GM21367 (cell line): ENCODE data around the gene MZT2B.
"Not testable (repeated sequence)": the region's sequence is repeated elsewhere in the genome, so short reads cannot be mapped to it uniquely, and the experiment has no call there.

Source experiments
- ATAC-seq: cut with Tn5 transposase; IDR thresholded peaks from one replicate; pipeline ENCODE4 v1.9.1; 2021; ENCODE audit not compliant: unreplicated experiment

Gene MZT2B

DNA sequence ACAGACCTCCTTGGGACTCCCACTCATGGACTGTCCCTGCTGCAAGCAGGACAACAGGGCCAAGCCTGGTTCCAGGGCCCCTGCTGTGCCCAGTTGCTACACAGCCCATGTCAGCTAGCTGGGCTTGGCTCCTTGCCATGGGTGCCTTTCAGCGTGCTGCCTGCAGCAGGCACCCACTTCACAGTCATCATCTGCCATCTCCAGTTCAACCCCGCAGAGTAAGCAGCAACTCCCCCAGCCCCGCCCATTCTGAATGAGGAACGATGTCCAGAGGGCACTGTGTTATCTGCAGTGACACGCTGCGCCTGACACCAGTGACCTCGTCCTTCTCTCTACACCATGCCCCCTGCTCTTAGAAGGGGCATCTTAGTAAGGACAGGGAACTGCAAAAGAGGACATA lies 20.5 kb downstream of the MZT2B start:
- not testable (repeated sequence) for ATAC-seq

DNA sequence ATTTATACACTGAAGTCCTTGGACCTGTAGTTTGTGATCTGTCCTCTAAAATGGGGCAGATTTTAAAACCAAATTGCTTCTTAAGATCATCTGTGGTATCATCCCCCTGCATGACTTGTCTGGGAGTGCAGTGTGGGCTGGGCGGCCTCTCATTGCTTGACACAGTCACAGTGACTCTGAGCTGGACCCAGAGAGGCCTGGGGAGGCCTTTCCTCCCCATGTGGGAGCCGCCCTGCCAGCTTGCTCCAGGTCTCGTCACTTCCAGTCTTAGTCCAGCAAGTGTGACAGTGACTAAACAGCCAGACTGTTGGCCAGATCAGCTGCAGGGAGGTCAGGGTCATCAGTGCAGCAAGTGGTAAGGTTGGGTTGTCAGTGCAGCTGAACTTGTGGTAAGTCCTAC lies 21.1 kb downstream of the MZT2B start:
- ATAC-seq, result not testable (repeated sequence)

DNA sequence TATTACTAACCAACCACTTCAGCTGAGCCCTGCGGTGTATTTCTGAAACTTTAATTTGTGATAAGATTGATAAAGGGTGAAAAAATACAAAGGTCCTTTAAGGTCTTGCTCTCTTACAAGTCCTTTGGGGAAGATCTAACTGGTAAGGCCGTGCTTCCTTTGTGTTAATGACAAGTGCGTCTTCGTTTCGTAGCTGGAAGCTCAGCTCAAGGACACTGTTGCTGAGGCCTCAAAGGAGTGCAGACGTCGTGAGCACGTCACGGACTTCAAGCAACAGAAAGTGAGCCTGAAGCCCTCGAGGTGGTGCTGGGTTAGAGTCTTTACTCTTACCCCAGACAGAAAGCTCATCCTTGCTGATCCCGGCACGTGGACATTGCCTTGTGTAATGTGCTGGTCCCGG lies 25.0 kb downstream of the MZT2B start:
- not testable (repeated sequence) for ATAC-seq

DNA sequence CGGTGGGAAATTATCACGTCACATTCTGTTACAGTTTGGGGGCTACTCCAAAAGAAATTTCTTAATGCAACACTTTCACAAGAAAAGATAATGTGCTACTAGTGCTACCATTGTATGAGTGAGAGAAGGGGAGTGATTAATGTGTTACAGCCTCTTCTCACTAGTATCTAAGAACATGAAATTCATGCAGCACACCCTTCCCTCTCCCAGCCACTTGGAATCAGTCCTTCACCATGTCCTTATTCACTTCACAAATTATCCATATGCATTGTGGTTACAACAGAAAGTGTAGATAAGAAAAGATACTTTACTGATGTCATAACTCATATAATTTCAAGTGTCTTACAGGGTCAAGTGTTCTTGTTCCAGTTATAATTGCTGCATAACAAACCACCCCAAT lies 37.1 kb downstream of the MZT2B start:
- ATAC-seq, result not testable (repeated sequence)

DNA sequence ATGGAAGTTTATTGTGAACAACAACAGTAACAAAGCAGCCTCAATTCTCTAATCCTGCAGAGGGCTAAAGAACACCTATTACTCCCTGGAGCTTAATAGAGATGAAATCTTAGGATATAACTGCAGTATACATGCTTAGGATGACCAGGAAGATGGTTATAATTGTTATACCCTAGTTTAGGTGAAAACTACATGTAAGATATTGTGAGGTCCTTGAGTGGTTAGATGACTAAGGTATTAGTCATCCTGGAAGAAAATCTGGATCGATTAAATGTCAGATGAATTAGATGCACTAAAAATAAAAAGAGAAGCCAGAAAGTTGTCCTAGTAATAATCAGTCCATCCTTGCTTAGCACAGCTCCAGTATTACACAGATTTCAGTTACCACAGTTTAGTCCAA lies 38.4 kb downstream of the MZT2B start:
- not testable (repeated sequence) for ATAC-seq

DNA sequence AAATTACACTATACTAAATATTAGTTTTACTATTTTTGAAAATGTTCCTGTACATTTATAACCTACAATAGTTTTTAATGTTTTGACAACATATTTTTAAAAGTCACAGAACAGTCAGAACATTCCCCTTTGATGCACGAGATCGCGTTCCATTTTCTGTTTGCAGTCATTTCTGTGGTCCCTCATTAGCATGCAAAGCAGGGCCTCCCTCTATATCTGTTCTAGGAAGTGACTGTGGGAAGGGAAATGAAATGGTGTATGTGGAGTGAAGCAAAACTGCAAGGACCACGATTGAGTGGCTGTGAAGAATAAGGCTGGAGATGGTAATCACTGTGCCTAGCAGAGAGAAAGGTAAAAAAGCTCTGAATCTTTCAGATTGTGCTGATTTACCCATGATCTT lies 40.5 kb downstream of the MZT2B start:
- peak; percentile 80 for ATAC-seq

DNA sequence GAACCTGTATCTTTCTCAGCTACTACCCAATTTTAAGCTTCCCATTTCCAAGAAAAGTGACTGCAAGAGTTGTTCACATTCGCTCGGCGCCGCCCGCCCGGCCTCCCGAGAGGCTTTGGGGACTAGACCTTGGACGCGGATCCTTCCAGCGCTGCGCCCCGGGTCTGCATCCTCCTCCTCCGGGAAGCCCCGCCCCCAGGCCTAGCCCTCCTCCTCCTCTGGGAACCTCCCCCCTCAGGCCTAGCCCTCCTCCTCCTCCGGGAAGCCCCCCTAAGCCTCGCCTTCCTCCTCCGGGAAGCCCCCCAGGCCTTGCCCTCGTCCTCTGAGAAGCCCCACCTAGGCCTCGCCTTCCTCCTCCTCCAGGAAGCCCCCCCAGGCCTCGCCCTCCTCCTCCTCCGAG lies 45.9 kb downstream of the MZT2B start:
- not testable (repeated sequence) for ATAC-seq

DNA sequence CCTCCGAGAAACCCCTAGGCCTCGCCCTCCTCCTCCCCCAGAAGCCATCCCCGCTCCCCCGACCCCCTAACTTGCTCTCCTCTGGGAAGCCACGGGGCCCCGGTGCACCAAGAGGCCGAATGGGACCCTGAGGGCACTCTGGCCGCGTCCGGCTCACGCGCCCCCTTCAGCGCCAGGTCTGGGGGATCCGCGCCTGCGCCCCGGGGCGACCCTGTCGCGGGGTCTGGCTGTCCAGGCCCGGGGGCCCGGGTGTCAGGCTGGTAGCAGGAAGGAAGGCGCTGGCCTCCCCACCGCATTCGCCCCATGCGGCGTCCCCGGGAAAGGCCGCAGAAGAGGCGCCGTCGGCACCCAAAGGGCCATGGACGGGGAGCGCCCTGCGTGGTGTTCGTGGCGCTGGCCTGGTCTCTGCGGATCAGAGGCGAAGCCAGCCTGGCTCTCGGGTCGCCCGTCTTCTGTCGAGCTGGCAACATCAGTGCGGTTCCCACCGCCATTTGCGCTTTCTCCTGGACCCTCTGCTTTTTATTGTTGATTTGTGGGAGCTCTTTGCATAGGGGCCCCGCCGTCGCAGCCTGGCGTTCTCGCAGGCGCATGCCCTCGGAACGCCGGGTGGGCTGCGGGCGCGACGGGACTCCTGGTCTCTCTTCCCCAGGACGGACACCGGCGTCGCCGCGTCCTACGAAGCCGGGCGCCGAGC lies 46.6 kb downstream of the MZT2B start:
- not testable (repeated sequence) for ATAC-seq

DNA sequence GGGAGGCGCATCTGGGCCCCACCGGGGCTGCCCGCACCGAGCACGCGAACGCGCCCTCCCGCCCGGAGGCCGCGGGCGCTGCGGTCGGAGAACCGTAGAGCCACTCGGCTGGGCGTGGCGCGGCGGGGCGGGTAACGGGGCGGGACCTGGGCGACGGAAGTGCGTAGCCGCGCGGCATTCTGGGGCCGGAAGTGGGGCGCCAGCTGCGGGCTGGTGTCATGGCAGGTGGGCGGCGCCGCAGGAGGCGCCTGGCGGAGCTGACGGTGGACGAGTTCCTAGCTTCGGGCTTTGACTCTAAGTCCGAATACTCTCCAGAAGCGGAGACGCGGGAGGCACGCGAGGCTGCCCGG lies 47.1 kb downstream of the MZT2B start:
- not testable (repeated sequence) for ATAC-seq

DNA sequence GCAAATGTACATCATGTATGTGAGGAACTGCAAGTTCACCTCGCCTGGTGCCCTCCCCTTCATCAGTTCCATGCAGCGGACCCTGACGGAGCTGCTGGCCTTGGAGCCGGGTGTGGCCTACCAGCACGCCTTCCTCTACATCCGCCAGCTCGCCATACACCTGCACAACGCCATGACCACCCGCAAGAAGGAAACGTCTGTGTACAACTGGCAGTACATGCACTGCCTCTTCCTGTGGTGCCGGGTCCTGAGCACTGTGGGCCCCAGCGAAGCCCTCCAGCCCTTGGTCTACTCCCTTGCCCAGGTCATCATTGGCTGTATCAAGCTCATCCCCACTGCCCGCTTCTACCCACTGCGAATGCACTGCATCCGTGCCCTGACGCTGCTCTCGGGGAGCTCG lies 48.3 kb downstream of the MZT2B start:
- ATAC-seq, result not testable (repeated sequence)

DNA sequence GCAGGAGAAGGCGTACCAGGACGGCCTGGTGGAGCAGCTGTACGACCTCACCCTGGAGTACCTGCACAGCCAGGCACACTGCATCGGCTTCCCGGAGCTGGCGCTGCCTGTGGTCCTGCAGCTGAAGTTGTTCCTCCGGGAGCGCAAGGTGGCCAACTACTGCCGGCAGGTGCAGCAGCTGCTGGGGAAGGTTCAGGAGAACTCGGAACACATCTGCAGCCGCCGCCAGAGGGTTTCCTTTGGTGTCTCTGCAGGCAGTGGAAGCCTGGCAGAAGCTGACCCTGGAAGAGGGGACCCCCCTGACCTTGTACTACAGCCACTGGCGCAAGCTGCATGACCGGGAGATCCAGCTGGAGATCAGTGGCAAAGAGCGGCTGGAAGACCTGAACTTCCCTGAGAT lies 48.8 kb downstream of the MZT2B start:
- ATAC-seq, result not testable (repeated sequence)

DNA sequence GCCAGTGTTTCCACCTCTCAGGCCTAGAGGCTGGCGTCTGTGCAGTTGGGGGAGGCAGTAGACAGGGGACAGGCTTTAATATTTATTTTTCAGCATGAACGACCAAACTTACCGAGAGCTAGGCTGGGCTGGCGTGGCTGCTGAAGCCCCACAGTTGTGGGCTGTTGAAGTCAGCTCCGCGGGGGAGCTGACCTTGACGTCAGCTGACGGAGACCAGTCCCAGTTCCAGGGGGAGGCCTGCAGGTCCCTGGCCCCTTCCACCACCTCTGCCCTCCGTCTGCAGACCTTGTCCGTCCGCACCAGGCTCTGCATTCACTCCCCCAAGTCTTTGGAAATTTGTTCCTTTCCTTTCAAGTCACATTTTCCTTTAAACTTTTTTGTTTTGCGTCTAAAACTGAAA lies 49.6 kb downstream of the MZT2B start:
- ATAC-seq, result no peak

DNA sequence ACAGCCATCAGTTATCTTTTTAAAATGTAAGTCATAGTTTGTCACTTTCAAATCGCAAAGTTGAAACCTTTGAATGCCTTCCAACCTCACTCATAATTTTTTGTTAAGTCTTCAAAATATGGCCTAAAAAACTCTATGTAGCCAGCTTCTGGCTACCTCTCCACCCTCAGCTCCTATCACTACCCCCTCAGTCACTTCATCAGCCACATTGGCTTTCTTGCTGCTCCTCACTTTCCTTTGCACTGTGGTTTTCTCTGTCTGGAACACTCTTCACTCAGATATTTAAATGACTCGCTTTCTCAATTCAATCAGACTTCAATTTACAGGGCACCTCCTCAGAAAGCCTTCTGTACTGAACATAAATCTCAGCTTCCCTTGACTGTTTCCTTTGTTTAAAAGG lies 51.0 kb downstream of the MZT2B start:
- ATAC-seq, result not testable (repeated sequence)

DNA sequence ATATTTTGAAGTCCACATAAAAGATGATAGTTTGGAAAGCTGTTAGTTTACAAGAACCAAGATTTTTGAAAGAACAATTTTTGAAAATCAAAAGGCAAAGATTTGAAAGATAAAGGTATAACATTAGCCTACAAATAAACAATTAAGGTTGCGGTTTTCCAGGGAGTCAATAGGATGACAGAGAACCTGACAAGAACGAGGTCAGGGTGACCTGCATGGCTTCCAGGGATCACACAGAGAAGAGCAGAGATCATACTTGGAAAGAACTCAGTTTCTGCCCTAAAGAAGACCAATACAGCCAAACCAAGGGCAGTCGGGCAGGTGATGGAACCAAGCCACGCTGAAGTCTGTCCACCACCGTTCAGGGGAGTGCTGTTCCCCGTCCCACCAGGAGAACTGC lies 57.5 kb downstream of the MZT2B start:
- not testable (repeated sequence) for ATAC-seq
